GM19328 (cell line): ENCODE results near the gene IGSF6.
"Not testable (repeated sequence)": the region's sequence is repeated elsewhere in the genome, so short reads cannot be mapped to it uniquely, and the experiment has no call there.

Experiments
- ATAC-seq: cut with Tn5 transposase; IDR thresholded peaks from one replicate; pipeline ENCODE4 v1.9.1; 2021; ENCODE audit warnings: mild to moderate bottlenecking, moderate library complexity; ENCODE audit not compliant: unreplicated experiment

The IGSF6 gene

DNA sequence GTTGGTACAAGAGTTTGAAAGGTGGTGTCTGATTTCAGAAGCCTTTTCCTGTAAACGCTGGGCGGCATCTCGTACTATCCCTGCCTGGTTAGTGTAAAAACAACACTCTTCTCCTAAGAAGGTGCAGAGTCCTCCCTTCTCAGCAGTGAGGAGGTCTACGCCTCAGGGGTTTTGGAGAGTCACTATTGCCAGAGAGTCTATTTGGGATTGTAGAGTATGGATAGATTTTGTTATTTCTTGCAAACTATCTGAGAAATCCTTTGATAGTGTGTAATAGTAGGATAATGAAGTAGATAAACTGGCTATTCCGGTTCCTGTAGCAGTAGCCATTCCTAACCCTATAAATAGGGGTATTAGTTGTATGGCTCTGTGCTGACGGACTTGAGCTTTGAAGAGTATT is 21.5 kb downstream of the IGSF6 start:
- ATAC-seq: not testable (repeated sequence)

DNA sequence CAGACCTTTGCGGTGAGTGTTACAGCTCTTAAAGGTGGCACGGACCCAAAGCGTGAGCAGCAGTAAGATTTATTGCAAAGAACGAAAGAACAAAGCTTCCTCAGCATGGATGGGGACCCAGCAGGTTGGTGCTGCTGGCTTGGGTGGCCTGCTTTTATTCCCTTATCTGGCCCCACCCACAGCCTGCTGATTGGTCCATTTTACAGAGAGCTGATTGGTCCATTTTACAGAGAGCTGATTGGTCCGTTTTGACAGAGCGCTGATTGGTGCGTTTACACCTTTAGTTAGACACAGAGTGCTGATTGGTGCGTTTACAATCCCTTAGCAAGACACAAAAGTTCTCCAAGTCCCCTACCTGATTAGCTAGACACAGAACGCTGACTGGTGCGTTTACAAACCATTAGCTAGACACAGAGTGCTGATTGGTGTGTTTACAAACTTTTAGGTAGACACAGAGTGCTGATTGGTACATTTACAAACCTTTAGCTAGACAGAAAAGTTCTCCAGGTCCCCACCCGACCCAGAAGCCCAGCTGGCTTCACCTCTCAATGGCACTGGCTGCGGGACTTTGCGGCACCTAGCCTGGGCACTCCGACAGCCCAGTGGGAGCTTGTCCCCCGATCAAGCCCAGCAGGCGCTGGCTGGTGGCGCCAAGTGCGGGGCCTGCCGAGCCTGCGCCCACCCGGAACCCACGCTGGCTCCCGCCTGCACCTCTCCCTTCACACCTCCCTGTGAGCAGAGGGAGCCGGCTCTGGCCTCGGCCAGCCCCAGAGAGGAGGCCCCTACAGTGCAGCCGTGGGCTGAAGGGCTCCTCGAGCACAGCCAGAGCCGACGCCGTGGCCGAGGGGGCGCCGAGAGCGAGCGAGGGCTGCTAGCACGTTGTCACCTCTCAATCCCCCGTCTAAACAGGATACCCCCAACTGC is 22.5 kb downstream of the IGSF6 start:
- not testable (repeated sequence) for ATAC-seq

GRCh38 chr16:21628772-21629171 is 23.6 kb downstream of the IGSF6 start:
- no peak for ATAC-seq

GRCh38 chr16:21628121-21628726 is 24.2 kb downstream of the IGSF6 start:
- ATAC-seq: no peak

GRCh38 chr16:21626659-21627277 is 25.6 kb downstream of the IGSF6 start:
- ATAC-seq: no peak

GRCh38 chr16:21625026-21625425 is 27.4 kb downstream of the IGSF6 start:
- no peak for ATAC-seq

DNA sequence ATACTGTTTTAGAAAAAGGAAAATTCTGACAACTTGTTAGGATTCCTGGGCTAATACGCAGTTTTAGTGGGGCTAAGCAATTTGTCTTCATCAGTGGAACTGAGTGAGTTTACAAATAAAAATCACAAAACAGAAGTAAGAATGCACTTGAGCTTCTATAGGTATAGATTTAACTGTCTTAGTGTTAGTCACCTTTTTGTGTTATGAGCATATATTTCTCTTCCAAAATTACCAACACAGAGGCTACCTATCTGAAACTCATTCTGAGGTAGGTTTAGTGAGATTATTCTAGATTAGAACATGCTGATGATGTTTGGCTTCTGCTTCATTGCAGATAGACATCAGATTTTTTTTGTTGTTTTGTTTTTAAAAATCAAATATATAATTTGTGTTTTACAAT is 29.9 kb downstream of the IGSF6 start:
- no peak for ATAC-seq

GRCh38 chr16:21620592-21620991 is 31.8 kb downstream of the IGSF6 start:
- no peak for ATAC-seq

GRCh38 chr16:21619765-21620425 is 32.5 kb downstream of the IGSF6 start:
- no peak for ATAC-seq

GRCh38 chr16:21618281-21618680 is 34.1 kb downstream of the IGSF6 start:
- ATAC-seq: no peak

GRCh38 chr16:21617607-21618006 is 34.8 kb downstream of the IGSF6 start:
- ATAC-seq: no peak

GRCh38 chr16:21614896-21615295 is 37.5 kb downstream of the IGSF6 start:
- ATAC-seq: no peak

DNA sequence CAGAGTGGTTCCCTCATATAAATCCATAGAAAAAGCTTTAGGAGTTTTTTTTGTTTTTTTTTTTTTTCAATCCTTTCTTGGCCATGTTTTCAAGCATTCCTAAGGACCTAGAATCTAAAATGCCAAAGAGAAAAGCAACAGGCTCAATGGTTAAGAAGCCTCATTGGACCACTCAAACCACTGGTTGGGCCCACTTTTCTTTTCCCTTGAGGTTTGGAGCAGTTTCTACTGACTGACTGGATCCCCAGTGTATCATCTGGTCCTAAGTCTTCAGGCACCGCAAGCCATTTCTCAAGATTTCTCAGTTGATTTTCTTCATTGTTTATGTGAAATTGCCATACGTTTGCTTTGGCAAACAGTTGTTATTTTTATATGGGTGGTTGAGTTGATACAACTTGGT is 38.6 kb downstream of the IGSF6 start:
- no peak for ATAC-seq

DNA sequence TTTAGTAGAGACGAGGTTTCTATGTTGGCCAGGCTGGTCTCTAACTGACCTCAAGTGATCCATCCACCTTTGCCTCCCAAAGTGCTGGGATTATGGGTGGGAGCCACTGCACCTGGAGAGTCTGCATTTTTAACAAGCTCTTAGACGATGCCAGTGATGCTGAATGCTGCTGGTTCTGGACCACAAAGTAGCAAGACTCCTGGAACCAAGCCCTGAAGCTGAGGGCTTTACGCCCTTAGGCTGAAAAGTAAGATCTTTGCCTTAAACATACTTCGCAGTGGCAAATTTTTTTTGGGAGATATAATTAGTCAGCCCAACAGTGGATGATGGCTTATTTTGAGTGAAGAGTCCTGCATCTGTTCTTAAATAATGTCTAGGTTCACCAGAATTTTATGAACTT is 39.0 kb downstream of the IGSF6 start:
- ATAC-seq: no peak

DNA sequence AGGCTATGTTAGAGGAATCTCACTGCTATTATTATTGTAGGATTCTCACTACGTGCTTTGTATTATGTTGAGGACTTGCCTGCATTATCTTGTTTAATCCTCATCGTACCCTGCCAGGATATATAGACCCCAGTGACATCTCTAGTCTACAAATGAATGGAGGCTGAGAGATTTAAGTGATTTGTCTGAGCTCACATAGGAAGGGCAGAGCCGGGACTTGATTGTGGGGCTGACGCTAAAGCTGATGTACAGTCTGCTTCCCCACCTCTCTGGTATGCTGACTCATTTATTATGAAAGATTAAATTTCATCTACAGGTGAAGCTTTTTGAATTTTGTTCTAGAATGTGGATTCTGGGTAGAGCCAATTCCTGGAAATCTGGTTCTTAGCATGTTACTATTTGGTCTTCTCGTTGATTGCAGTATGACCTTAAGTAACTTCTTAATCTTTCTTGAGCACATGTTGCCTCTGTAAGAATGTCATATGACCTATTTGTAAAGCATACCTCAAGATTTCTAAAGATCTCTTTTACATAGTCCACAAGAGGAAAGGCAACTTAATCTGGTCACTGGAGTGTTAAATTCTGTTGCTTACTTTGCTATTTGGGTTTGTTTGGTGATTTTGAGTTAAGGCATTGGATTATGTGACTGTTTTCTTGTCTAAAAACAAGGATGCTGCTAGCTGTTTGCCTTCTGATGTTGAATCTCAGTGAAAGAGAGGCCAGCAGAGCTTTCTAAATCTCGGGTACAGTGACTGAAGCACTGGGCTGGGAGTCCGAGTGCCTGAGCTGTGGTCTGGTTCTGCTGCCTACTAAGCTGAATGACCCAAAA is 40.6 kb downstream of the IGSF6 start:
- no peak for ATAC-seq

DNA sequence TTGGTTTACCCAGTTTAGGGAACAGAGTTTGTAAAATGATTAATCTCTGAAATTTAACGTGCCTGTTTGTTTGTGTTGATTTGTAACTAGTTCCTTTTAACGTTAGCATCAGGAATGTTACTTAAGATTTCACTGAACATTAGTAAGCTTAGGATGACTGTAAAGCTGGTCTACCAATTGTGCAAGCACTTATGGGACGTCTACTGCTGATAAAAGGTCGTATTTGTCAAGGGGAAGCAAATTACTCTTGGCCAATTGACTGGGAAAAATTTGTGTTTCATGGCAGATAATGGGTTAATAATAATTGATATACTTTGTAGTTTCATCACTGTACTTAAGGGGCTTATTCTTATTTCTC is 41.2 kb downstream of the IGSF6 start:
- ATAC-seq: no peak

- no peak for ATAC-seq
These were observed 41.6 kb downstream of the IGSF6 start for GRCh38 chr16:21610766-21611165.

DNA sequence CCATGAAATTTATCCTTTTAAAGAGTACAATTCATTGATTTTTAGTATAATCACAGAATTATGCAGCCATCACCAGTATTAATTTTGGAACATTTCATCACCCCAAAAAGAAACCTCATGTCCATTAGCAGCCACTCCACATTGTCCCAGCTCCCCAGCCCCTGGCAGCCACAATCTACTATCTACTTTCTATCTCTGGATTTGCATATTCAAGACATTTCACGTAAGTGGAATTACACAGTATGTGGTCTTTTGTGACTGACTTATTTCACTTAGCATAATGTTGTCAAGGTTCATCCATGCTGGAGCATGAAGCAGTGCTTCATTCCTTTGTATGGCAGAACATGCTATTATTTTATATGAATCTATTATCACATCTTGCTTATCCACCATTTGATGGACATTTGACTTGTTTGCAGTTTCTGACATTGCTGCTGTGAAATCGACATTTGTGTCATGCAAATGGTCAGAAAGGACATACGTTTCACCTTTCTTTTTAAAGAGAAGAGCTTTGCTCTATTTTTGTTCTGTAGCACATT is 42.3 kb downstream of the IGSF6 start:
- no peak for ATAC-seq

- no peak for ATAC-seq
These were observed 43.6 kb downstream of the IGSF6 start for GRCh38 chr16:21608639-21609328.

GRCh38 chr16:21605848-21606247 is 46.6 kb downstream of the IGSF6 start:
- ATAC-seq: not testable (repeated sequence)
